Measurements from ENCODE around the gene ALOX5AP.

DNA sequence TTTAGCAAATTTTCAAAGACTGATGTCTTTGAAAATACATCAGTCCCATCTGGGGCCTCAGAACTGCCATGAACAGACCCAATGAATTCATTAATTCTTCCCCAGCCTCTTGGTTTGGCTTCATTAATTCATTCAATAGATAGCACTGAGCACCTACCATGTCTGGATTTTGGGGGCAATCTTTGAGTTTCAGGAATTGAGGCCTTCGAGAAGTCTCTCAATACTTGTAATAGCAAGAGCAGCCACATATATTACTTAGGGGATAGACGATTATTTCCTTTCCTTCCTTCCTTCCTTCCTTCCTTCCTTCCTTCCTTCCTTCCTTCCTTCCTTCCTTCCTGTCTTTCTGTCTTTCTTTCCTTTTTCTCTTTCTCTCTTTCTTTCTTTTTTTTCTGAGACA, 64.8 kb downstream of the ALOX5AP start:
- TF ChIP-seq, protein P1, sequence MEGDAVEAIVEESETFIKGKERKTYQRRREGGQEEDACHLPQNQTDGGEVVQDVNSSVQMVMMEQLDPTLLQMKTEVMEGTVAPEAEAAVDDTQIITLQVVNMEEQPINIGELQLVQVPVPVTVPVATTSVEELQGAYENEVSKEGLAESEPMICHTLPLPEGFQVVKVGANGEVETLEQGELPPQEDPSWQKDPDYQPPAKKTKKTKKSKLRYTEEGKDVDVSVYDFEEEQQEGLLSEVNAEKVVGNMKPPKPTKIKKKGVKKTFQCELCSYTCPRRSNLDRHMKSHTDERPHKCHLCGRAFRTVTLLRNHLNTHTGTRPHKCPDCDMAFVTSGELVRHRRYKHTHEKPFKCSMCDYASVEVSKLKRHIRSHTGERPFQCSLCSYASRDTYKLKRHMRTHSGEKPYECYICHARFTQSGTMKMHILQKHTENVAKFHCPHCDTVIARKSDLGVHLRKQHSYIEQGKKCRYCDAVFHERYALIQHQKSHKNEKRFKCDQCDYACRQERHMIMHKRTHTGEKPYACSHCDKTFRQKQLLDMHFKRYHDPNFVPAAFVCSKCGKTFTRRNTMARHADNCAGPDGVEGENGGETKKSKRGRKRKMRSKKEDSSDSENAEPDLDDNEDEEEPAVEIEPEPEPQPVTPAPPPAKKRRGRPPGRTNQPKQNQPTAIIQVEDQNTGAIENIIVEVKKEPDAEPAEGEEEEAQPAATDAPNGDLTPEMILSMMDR (IDR thresholded peaks at IDR 0.05; ENCODE audit: borderline replicate concordance, extremely low read depth, low read length, poor library complexity, severe bottlenecking): no peak
- TF ChIP-seq EZH2 (IDR thresholded peaks at IDR 0.05; ENCODE audit: borderline replicate concordance, low read depth, low read length, severe bottlenecking): no peak
